NCI-H2196 treated with DMSO at 0.1 percent for 48 hours (cell line): ENCODE results near the gene TSPAN18.

ENCODE experiments used
- DNase-seq: peaks from one replicate; lab custom pipeline; 2025; ENCODE audit not compliant: unreplicated experiment; lab: John Stamatoyannopoulos, UW

The TSPAN18 gene

GRCh38 chr11:44795803-44796535, 69.2 kb downstream of the TSPAN18 start:
- no peak for DNase-seq

GRCh38 chr11:44797051-44797450, 70.3 kb downstream of the TSPAN18 start:
- DNase-seq = no peak

GRCh38 chr11:44797886-44798606, 71.3 kb downstream of the TSPAN18 start:
- no peak for DNase-seq

- DNase-seq = no peak
Measured at GRCh38 chr11:44798607-44798972, 71.8 kb downstream of the TSPAN18 start.

- no peak for DNase-seq
Measured at GRCh38 chr11:44799012-44799411, 72.2 kb downstream of the TSPAN18 start.

GRCh38 chr11:44802347-44802746, 75.6 kb downstream of the TSPAN18 start:
- DNase-seq = no peak

- DNase-seq = no peak
Measured at GRCh38 chr11:44803009-44803408, 76.2 kb downstream of the TSPAN18 start.

- DNase-seq = no peak
Measured at GRCh38 chr11:44804449-44805437, 78.0 kb downstream of the TSPAN18 start.

GRCh38 chr11:44805596-44805995, 78.8 kb downstream of the TSPAN18 start:
- no peak for DNase-seq

GRCh38 chr11:44808053-44808753, 81.4 kb downstream of the TSPAN18 start:
- DNase-seq = no peak

GRCh38 chr11:44809283-44809682, 82.5 kb downstream of the TSPAN18 start:
- DNase-seq = no peak

- DNase-seq = no peak
Measured at GRCh38 chr11:44811841-44812448, 85.2 kb downstream of the TSPAN18 start.

GRCh38 chr11:44812971-44813370, 86.2 kb downstream of the TSPAN18 start:
- DNase-seq = no peak

- no peak for DNase-seq
Measured at GRCh38 chr11:44813401-44813800, 86.6 kb downstream of the TSPAN18 start.

GRCh38 chr11:44814881-44815592, 88.3 kb downstream of the TSPAN18 start:
- no peak for DNase-seq

- DNase-seq = no peak
Measured at GRCh38 chr11:44815917-44816456, 89.2 kb downstream of the TSPAN18 start.

- DNase-seq = no peak
Measured at GRCh38 chr11:44816761-44817160, 90.0 kb downstream of the TSPAN18 start.

- DNase-seq = no peak
Measured at GRCh38 chr11:44817207-44817949, 90.6 kb downstream of the TSPAN18 start.

GRCh38 chr11:44818110-44818509, 91.3 kb downstream of the TSPAN18 start:
- DNase-seq = no peak
